ENCODE results near the gene TIMM17B. TPM values are rescaled to one million over a fixed set of nuclear protein-coding genes. Genes with fewer than 3 reads are reported as not detected.

The TIMM17B gene
- total RNA-seq, 2 donors from 2014 or later, result 78.6 to 83.3 TPM

DNA sequence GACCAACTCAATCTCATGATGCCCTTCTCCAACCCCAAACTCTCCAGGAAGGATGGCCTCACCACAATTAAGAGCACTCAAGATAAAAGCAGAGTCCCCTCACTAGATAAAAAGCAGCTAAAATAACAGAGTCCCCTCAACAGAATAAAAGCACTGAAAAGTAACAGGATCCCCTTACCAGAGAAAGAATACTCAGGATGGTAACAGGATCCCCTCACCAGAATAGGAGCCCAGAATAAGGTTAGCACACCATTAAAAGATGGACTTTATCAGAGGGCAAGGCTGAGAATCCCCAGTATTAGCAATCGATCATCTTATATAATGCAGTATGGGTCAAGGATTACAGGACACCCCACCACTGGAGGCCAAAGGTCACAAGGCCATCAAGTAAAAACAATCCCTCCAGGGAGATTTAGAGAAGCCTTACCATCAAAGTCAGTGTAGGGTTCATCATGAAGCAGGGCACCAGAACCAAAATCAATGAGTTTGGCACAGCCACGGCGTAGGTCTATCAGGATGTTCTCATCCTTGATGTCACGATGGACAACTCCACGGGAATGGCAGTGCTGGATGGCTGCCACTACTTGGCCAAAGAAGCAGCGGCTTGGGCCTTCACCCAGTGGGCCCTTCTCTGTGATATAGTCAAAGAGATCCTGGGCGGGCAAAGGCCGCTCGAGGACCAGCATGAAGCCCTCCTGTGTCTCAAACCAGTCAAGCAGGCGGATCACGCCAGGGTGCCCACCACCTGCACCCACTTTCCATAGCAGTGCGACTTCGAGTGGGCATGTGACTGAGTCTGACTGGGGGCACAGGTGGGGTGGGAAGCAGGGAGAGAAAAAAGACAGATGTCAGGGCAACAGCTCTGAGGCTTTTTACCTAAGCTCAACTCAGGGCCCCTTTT is 17.3 kb upstream of the TIMM17B start:
- Mint-ChIP-seq H3K36me3 (ENCODE audit: low read depth) (peaks cover 47% of the 10 kb centered on the region), H3K27ac (peak overlapping the region; percentile 64), H3K4me3 (peak overlapping the region; percentile 90), H3K9me3 (peaks cover 59% of the 10 kb centered on the region), H3K4me1 (peaks cover 19% of the 10 kb centered on the region), H3K27me3 (ENCODE audit: insufficient read depth) (no peaks in the 10 kb centered on the region)
- no peak for DNase-seq
- H3K27me3 ChIP-seq (ENCODE audit: control insufficient read depth, insufficient read depth, low read length, poor library complexity, severe bottlenecking), result no peaks in the 10 kb centered on the region
- H3K9ac ChIP-seq (ENCODE audit: extremely low read depth, low read length, poor library complexity, severe bottlenecking), result no peak overlapping the region
- no peaks in the 10 kb centered on the region for H3K9me3 ChIP-seq (ENCODE audit: control insufficient read depth, low read length)
- H3K27ac ChIP-seq (ENCODE audit: low read depth, low read length), result no peak overlapping the region
- H3K4me1 ChIP-seq (ENCODE audit: control insufficient read depth, insufficient read depth, low read length), result no peaks in the 10 kb centered on the region
- no peak overlapping the region for H3K4me3 ChIP-seq (ENCODE audit: low read length)
- H3K36me3 ChIP-seq (ENCODE audit: control insufficient read depth, insufficient read depth, low read length), result peaks cover 35% of the 10 kb centered on the region
- 94 to 100% methylated on average over 4 to 11 of the region's 13 CpGs for WGBS, 2 experiments (ENCODE audit: insufficient coverage in 1 of 2, insufficient read length in 1 of 2)
- TF ChIP-seq, protein P1, sequence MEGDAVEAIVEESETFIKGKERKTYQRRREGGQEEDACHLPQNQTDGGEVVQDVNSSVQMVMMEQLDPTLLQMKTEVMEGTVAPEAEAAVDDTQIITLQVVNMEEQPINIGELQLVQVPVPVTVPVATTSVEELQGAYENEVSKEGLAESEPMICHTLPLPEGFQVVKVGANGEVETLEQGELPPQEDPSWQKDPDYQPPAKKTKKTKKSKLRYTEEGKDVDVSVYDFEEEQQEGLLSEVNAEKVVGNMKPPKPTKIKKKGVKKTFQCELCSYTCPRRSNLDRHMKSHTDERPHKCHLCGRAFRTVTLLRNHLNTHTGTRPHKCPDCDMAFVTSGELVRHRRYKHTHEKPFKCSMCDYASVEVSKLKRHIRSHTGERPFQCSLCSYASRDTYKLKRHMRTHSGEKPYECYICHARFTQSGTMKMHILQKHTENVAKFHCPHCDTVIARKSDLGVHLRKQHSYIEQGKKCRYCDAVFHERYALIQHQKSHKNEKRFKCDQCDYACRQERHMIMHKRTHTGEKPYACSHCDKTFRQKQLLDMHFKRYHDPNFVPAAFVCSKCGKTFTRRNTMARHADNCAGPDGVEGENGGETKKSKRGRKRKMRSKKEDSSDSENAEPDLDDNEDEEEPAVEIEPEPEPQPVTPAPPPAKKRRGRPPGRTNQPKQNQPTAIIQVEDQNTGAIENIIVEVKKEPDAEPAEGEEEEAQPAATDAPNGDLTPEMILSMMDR (conservative IDR thresholded peaks at IDR 0.05), result no peak

DNA sequence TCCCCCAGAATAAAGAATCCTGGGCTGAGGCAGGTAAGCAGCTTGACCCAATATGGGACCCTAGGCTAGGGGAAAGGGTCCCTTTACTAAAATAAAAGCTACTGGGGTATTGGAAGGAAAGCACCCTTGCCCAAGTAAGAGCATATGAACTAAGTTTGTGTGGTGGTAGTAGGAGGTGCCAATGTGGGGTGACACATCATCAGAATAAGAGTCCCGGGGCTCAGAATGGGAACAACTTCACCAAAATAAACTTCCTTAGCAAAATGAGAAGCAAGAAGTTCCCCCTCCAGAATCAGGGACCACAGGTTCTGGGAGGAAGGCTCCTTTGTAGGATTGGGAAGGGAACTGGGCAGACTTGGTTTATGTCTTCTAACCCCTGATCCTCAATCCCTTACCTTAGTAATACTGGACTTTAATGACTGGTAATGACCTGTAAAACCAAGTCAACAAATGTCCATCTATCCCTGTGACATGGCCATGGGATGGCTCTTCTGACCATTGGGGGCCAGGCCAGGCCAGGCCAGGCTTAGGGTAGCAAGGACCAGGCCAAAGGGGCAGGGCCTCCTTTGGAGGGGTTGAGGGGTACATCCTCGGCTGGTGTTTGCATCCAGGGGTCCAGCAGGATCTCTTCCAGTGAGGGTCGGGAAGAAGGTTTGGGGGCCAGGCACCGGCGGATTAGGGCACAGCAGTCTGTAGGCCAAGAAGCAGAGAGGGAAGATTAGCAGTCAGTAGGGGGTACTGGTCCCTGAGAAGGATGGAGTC is 16.2 kb upstream of the TIMM17B start:
- peaks cover 48% of the 10 kb centered on the region for H3K36me3 Mint-ChIP-seq (ENCODE audit: low read depth)
- no peak overlapping the region for H3K4me3 ChIP-seq (ENCODE audit: low read length)
- H3K27me3 ChIP-seq (ENCODE audit: control insufficient read depth, insufficient read depth, low read length, poor library complexity, severe bottlenecking), result no peaks in the 10 kb centered on the region
- 80 to 95% methylated on average over 2 to 4 of the region's 5 CpGs for WGBS, 2 experiments (ENCODE audit: insufficient coverage in 1 of 2, insufficient read length in 1 of 2)
- peaks cover 16% of the 10 kb centered on the region for H3K4me1 Mint-ChIP-seq
- H3K27me3 Mint-ChIP-seq (ENCODE audit: insufficient read depth), result no peaks in the 10 kb centered on the region
- no peaks in the 10 kb centered on the region for H3K9me3 ChIP-seq (ENCODE audit: control insufficient read depth, low read length)
- H3K27ac ChIP-seq (ENCODE audit: low read depth, low read length), result no peak overlapping the region
- H3K9me3 Mint-ChIP-seq, result peaks cover 56% of the 10 kb centered on the region
- H3K9ac ChIP-seq (ENCODE audit: extremely low read depth, low read length, poor library complexity, severe bottlenecking), result no peak overlapping the region
- H3K4me3 Mint-ChIP-seq, result peak overlapping the region; percentile 90
- DNase-seq, result no peak
- H3K36me3 ChIP-seq (ENCODE audit: control insufficient read depth, insufficient read depth, low read length), result peaks cover 39% of the 10 kb centered on the region
- no peaks in the 10 kb centered on the region for H3K4me1 ChIP-seq (ENCODE audit: control insufficient read depth, insufficient read depth, low read length)
- TF ChIP-seq, protein P1 (conservative IDR thresholded peaks at IDR 0.05), result no peak
- no peak overlapping the region for H3K27ac Mint-ChIP-seq

GRCh38 chrX:48911412-48912182 is 14.0 kb upstream of the TIMM17B start, which contains the start of gene SLC35A2:
SLC35A2 (minus strand) TSS chrX:48911646; CDS start chrX:48911636, 10 bp downstream.
- H3K9ac ChIP-seq (ENCODE audit: extremely low read depth, low read length, poor library complexity, severe bottlenecking), result peak within 1 kb of the TSS; percentile 91
- peaks cover 55% of the 10 kb centered on the region for H3K9me3 Mint-ChIP-seq
- H3K4me3 Mint-ChIP-seq, result peak within 1 kb of the TSS; percentile 87
- H3K4me1 Mint-ChIP-seq, result peaks cover 16% of the 10 kb centered on the region
- peak; percentile 90 for DNase-seq
- H3K27me3 Mint-ChIP-seq (ENCODE audit: insufficient read depth), result no peaks in the 10 kb centered on the region
- no peaks in the 10 kb centered on the region for H3K4me1 ChIP-seq (ENCODE audit: control insufficient read depth, insufficient read depth, low read length)
- WGBS, 2 experiments (ENCODE audit: insufficient coverage in 1 of 2, insufficient read length in 1 of 2), result 1 to 5% methylated on average over 4 to 60 of the region's 60 CpGs
- no peaks in the 10 kb centered on the region for H3K27me3 ChIP-seq (ENCODE audit: control insufficient read depth, insufficient read depth, low read length, poor library complexity, severe bottlenecking)
- TF ChIP-seq, protein P1 (conservative IDR thresholded peaks at IDR 0.05), result no peak
- H3K4me3 ChIP-seq (ENCODE audit: low read length), result peak within 1 kb of the TSS; percentile 85
- peaks cover 39% of the 10 kb centered on the region for H3K36me3 ChIP-seq (ENCODE audit: control insufficient read depth, insufficient read depth, low read length)
- peak within 1 kb of the TSS; percentile 95 for H3K27ac Mint-ChIP-seq
- H3K36me3 Mint-ChIP-seq (ENCODE audit: low read depth), result peaks cover 44% of the 10 kb centered on the region
- no peaks in the 10 kb centered on the region for H3K9me3 ChIP-seq (ENCODE audit: control insufficient read depth, low read length)
- peak within 1 kb of the TSS; percentile 24 for H3K27ac ChIP-seq (ENCODE audit: low read depth, low read length)
